GM19395 (cell line): ENCODE measurements around the gene LDLRAD4.

ENCODE experiments used
- ATAC-seq: cut with Tn5 transposase; IDR thresholded peaks from one replicate; pipeline ENCODE4 v1.9.1; 2021; ENCODE audit warnings: mild to moderate bottlenecking, moderate library complexity; ENCODE audit not compliant: unreplicated experiment

Gene LDLRAD4

DNA sequence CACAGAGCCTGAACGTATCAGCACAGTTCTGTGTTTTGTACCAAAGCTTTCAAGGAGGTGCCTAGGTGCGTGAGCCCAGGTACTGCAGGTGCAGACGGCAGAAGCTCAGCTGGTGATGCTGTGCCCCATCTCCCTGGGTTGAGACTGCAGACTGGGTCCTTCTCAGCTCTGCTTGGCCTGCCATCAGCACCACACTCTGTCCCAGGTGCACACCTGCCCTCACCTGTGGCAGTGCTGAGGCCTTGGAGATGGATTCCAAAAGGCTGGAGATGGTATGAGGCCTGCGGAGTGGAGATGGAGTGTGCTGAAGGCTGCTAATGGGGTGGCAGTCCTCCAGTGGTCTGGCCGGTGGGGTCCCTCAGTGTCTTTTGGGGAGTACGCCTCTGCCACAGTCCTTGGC is 9.3 kb downstream of the LDLRAD4 start:
- no peak for ATAC-seq

- ATAC-seq: no peak
Measured at GRCh38 chr18:13229001-13229671, 10.6 kb downstream of the LDLRAD4 start.

GRCh38 chr18:13231151-13231550 is 12.6 kb downstream of the LDLRAD4 start:
- ATAC-seq: no peak

DNA sequence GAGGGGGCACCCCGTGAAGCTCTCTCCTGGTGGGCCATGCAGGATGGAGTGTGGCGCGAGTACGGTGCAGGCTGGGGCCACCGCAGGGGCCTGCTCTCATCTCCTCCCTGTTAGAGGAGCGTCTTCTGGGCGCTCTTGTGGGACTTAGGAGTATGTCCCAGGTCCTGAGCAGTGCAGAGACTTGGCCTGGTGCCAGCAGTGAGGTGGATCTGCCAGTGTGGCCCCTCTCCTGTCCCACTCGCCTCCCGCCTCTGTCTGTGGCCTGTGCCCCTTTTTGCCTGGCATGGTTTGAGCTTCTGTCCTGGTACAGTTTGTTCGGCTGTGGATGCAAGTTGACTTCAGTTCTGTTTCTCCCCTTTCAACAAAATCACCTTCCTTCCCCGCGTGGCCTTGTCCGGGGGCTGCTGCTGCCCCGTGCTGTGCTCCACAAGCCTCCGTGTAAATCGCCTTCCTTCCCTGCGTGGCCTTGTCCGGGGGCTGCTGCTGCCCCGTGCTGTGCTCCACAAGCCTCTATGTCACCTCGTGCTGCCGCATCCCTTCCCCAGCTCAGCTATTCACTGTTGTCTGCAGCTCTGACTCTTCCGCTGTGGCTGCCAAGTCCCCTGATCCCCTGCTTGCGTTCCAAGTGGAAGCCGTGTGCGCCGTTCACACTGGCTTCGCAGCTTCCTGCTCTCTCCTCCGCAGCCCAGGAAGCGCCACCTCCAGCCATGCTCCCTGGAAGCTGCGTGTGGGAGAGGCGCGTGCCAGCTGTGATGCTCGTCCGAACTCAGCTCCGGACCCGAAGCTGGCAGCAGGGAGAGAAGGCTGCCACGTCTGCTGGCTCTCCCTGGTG is 13.7 kb downstream of the LDLRAD4 start:
- no peak for ATAC-seq

DNA sequence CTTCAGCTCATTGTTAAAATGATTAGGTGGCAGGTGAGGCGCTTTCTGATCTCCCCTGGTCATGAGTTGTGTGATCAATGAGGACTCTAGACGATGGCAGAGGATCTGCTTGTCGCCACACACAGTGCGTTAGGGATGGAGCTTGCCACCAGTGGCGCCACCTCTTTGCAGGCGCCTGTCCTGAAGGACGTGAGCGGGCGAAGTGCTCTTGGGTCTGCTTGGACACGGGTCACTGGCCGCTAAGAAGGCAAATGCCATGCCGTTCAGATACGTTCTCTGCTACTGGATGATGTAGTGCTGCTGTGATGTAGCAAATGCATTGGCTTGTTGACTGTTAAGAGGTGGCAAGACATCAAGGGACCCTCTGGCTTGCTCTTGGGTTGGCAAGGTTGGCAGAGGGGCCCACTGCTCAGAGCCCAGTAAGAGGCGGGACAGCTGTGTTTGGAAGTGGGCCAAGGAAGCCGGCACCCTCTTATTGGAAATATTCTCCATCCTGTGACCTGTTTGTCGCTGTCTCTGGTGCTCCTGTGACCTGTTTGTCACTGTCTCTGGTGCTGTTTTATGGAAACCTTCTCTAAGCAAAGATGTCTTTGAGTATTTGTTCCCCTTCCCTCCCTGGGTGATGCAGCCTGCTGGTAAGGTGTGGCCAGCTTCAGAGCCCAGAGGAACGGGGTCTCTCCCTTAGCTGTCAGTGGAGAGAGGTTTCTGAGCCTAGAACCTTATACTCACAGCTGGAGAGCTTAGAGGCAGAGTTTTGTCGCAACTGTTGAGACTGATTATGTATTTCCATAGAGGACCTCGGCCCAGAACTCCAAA is 14.6 kb downstream of the LDLRAD4 start:
- no peak for ATAC-seq

DNA sequence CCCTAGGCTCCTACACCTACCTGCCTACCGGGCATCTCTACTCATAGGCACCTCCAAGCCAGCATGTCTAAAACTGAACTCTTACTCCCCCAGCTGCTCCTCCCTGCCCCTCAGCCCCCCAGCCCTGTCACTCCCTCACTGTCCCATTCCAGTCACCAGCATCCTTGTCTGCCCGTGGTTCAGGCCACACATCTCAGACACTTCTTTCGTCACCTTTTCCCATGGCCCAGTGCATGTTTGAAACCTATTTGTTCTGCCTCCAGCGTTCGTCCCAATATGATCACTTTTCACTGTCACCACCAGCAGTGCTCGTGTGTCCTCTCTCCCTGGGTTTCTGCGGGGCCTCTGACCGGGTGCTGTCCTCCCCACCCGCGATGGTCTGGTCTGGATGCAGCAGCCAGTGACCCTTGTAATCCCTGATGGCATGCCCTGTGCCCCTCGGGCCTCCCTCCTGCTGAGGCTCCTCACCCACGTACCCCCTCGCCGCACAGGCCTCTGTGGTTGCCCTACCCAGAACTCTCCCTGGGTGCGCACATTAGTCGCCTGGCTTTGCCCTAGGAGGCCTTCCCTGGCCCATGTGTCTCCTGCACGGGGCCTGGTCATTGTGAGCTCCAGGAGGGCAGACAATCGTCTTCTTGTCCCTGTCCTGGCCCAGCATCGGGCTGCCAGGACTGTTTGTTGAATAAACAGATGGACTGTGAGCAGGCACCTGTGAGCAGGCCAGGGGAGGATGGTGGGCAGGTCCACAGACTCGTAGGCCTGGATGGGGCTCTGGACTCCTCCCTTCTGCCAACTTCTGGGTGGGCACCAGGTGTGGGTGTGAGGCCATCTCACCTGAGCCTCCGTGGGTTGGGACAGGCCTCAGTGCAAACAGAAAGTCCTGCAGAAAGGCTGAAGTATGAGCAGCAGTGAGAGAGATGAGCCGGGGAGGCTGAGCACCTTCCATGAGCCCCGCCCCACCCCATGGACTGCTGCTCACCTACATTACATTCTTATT is 15.5 kb downstream of the LDLRAD4 start:
- ATAC-seq: no peak

DNA sequence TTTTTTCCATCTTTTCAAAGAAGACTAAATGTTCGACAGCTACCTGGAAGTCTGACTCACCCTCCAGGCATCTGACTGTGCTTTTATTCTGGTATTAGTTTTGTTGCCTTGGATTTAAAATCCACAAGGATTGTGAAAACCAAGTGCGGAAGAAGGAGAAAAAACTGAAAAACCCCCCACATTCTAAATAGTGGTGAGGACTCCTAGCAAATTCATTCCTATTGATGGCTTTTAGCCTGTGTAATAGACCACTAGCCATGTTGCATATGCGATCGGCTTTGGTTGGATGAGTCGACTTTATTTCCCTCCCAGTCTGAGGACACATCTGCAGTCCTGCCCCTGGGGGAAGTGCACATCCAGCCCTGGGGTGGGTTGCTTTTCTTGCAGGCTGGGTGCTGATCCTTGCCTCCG is 16.9 kb downstream of the LDLRAD4 start:
- ATAC-seq: no peak

- no peak for ATAC-seq
Measured at GRCh38 chr18:13235981-13236380, 17.4 kb downstream of the LDLRAD4 start.

GRCh38 chr18:13236411-13236810 is 17.9 kb downstream of the LDLRAD4 start:
- ATAC-seq: no peak

- no peak for ATAC-seq
Measured at GRCh38 chr18:13237073-13237472, 18.5 kb downstream of the LDLRAD4 start.

GRCh38 chr18:13237641-13238040 is 19.1 kb downstream of the LDLRAD4 start:
- no peak for ATAC-seq

DNA sequence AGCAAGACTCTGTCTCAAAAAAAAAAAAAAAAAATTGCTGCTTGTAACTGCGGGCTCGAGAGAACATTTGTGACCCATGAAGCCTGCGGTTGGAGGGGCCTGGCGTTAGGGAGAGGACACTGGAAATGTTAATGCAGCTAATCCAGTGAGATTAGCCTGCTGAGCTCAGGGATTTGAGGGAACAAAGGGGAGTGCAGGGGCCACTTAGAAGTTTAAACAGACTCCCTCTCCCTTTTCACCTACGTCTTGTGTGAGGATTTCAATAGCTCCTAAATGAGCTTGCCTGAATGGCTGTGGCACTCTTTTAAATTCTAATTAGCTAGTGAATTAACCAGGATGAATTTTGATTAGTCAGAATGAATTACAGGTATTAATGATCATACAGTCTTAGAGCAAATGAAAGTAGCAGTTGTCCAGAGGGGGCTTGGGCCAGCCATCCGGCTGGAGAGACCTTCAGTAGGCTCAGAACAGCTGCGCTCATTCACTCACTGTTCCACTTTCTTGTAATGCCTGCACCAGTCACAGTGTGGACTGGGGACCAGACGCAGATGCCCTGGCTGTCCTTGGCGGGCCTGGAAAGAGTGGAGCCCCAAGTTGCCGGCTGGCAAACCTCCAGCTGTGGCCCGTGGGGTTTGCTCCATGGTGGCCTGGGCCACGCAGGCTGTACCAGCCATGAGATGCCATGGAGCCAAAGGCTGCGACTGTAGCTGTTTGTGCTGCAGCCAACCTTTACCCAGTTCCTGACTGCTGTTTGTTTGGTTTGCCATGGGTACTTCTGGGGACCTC is 20.8 kb downstream of the LDLRAD4 start:
- ATAC-seq: no peak

DNA sequence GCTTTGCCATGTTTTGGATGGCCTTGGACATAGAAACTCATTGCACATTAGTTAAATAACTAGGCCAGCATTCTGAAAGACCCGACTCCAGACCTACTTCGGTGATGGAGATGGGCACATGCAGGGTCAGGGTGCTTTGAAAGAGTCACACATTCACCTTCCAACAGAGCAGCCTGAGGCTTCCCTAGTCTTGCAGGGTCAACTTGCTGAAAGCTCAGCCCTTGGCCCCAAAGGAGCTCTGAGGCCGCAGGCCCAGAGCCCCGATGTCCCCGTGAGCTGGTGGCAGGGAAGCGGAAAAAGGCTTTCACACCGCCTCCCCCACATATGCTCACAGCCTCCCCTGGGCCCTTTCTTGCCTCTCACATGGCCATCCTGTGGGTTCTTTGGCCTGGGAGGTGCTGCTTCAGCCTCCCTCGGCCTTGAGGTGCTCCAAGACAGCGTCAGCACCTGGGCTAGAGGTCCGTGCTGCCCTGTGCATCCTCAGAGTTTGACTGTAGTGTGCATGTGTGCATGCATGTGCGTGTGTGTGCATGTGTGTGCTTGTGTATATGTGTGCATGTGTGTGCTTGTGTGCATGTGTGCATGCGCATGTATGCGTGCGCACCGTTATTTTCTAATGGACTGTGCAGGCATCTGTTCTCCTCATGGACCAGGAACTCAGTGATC is 21.6 kb downstream of the LDLRAD4 start:
- no peak for ATAC-seq

DNA sequence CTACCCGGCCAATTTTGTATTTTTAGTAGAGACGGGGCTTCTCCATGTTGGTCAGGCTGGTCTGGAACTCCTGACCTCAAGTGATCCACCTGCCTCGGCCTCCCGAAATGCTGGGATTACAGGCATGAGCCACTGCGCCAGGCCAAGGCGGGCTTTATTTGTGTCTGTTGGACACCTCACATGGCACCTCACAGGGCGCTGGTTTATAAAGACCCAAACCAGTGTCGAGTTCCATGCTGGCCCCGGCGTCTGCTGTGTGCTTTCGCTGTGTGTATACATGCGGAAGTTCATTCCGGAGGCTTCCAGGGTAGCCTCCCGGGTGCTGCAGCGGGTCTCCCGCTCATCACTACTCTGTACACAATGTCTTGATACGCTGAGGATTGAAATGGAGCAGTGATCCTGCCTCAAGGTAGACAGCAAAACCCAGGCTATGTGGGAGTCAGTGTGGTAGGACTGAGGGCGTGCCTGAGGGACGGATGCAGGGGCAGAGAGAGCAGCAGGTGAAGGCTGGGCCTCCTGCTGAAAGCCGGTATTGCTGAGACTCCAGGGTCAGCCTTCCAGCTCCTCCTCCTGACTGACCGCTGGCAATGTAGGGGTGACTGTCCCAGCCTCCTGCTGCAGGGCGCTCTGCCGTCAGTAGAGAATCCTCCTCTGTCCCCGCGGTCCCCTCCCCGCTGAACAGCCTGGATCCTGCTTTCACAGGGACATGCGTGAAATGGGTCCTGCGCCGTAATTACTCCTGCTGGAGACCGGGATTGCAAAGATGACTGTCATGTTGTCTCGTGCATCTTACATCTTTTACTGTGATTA is 22.7 kb downstream of the LDLRAD4 start:
- ATAC-seq: no peak

GRCh38 chr18:13241893-13242175 is 23.3 kb downstream of the LDLRAD4 start:
- ATAC-seq: no peak

DNA sequence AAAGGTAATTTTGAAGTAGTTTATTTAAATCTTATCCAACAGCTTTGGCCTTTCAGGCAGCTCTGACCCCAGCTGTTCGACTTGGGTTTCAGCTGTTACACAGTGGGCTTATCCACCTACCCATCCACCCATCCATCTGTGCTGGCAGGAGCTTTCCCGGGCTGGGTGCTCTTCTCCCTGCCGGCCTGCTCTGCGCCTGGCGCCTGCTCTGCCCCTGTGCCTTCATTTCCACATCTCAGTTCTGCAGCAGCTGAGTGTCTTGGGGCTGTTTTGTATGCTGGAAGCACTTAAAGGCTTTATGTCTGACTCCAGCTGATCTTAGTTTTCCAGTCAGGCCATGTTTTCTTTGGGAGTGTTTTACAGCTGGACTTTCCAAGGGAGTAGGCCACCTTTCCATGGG is 24.2 kb downstream of the LDLRAD4 start:
- ATAC-seq: no peak

- no peak for ATAC-seq
Measured at GRCh38 chr18:13243363-13243762, 24.8 kb downstream of the LDLRAD4 start.

DNA sequence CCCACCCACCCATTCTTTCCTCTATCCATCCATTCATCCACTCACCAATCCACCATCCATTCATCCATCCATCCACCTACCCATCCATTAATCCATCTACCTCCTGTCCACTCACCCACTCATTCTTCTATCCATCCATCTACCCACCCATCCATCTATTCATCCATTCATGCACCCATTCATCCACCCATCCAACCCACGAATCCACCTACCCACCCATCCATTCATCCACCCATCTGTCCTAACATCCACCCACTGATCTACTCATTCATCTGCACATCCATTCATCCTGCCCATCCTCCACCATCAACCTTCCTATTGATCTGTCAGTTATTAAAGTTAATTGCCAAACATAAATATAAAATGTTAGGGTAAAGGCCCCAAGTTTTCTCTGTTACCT is 25.6 kb downstream of the LDLRAD4 start:
- ATAC-seq: no peak
